ENCODE data around the gene ZNF358.

DNA sequence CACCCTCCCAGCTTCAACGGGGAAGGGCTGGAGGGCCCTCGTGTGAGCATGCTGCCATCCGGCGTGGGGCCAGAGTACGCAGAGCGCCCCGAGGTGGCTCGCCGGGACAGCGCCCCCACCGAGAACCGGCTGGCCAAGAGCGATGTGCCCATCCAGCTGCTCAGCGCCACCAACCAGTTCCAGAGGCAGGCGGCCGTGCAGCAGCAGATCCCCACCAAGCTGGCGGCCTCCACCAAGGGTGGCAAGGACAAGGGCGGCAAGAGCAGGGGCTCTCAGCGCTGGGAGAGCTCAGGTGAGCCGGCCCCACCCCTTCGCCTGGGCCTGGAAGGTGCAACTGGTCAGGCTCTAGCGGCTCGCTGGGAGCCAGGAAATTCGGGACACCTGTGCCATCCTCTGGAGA, 47.1 kb upstream of the ZNF358 start:
- TF ChIP-seq CTCF (conservative IDR thresholded peaks at IDR 0.05 in 1 of 2, IDR thresholded peaks at IDR 0.05 in 1 of 2; ENCODE audit: extremely low read depth in 1 of 2, insufficient read depth in 1 of 2, low read depth in 1 of 2, low read length in 2 of 2) (no peak), EZH2 (IDR thresholded peaks at IDR 0.05; ENCODE audit: borderline replicate concordance, low read length) (no peak)
